ENCODE data around the gene ZBED6. TPM values are rescaled to one million over a fixed set of nuclear protein-coding genes. Genes with fewer than 3 reads are reported as not detected.
"Not testable (repeated sequence)": the region's sequence is repeated elsewhere in the genome, so short reads cannot be mapped to it uniquely, and the experiment has no call there.

The ZBED6 gene
- total RNA-seq, 1 experiment from 2014 or later, result 10.2 TPM

GRCh38 chr1:203778146-203778545 is 17.3 kb upstream of the ZBED6 start:
- DNase-seq (ENCODE audit: low read depth), result no peak

- DNase-seq (ENCODE audit: low read depth), result no peak
These were observed 16.6 kb upstream of the ZBED6 start for GRCh38 chr1:203778789-203779188.

- no peak for DNase-seq (ENCODE audit: low read depth)
These were observed 13.5 kb upstream of the ZBED6 start for GRCh38 chr1:203781962-203782361.

- no peak for DNase-seq (ENCODE audit: low read depth)
These were observed 5.5 kb upstream of the ZBED6 start for GRCh38 chr1:203789966-203790365.

GRCh38 chr1:203791498-203791897 is 3.9 kb upstream of the ZBED6 start:
- DNase-seq (ENCODE audit: low read depth), result peak; percentile 15

GRCh38 chr1:203792486-203792885 is 2.9 kb upstream of the ZBED6 start:
- no peak for DNase-seq (ENCODE audit: low read depth)

GRCh38 chr1:203793561-203793960 is 1.9 kb upstream of the ZBED6 start:
- DNase-seq (ENCODE audit: low read depth), result not testable (repeated sequence)

- no peak for DNase-seq (ENCODE audit: low read depth)
These were observed 521 bp upstream of the ZBED6 start for GRCh38 chr1:203794764-203795440.

- DNase-seq (ENCODE audit: low read depth), result peak; percentile 39
These were observed 798 bp downstream of the ZBED6 start for GRCh38 chr1:203796236-203796605.

- DNase-seq (ENCODE audit: low read depth), result no peak
These were observed 1.8 kb downstream of the ZBED6 start for GRCh38 chr1:203797216-203797615.

- peak; percentile 75 for DNase-seq (ENCODE audit: low read depth)
These were observed 2.7 kb downstream of the ZBED6 start for GRCh38 chr1:203797948-203798655.

GRCh38 chr1:203799157-203799556 is 3.7 kb downstream of the ZBED6 start:
- DNase-seq (ENCODE audit: low read depth), result peak; percentile 15

- DNase-seq (ENCODE audit: low read depth), result no peak
These were observed 4.5 kb downstream of the ZBED6 start for GRCh38 chr1:203799971-203800370.

GRCh38 chr1:203805689-203806088 is 10.3 kb downstream of the ZBED6 start:
- no peak for DNase-seq (ENCODE audit: low read depth)

- no peak for DNase-seq (ENCODE audit: low read depth)
These were observed 11.8 kb downstream of the ZBED6 start for GRCh38 chr1:203807196-203807595.

GRCh38 chr1:203813581-203814341 is 18.3 kb downstream of the ZBED6 start:
- no peak for DNase-seq (ENCODE audit: low read depth)

- DNase-seq (ENCODE audit: low read depth), result no peak
These were observed 23.0 kb downstream of the ZBED6 start for GRCh38 chr1:203818399-203818798.

GRCh38 chr1:203823306-203823705 is 27.9 kb downstream of the ZBED6 start:
- no peak for DNase-seq (ENCODE audit: low read depth)

- no peak for DNase-seq (ENCODE audit: low read depth)
These were observed 30.8 kb downstream of the ZBED6 start for GRCh38 chr1:203826175-203826574.

GRCh38 chr1:203828002-203828401 is 32.6 kb downstream of the ZBED6 start:
- no peak for DNase-seq (ENCODE audit: low read depth)

- no peak for DNase-seq (ENCODE audit: low read depth)
These were observed 33.1 kb downstream of the ZBED6 start for GRCh38 chr1:203828503-203828902.

- DNase-seq (ENCODE audit: low read depth), result not testable (repeated sequence)
These were observed 33.8 kb downstream of the ZBED6 start for GRCh38 chr1:203829247-203829646.

- DNase-seq (ENCODE audit: low read depth), result no peak
These were observed 40.1 kb downstream of the ZBED6 start for GRCh38 chr1:203835476-203835875.

All from RPMI7951 (cell line).